Measurements from ENCODE around the gene EPM2AIP1.
"Not testable (repeated sequence)": the region's sequence is repeated elsewhere in the genome, so short reads cannot be mapped to it uniquely, and the experiment has no call there.

EPM2AIP1 gene

GRCh38 chr3:36993326-36994283 is 674 bp upstream of the EPM2AIP1 start, which contains the start of gene MLH1:
TSS of gene MLH1 (plus strand) at chr3:36993518. CDS start at chr3:36993548, 30 bp downstream.
- DNase-seq (ENCODE audit: low read depth), result peak; percentile 100

- peak; percentile 26 for DNase-seq (ENCODE audit: low read depth)
Observed at GRCh38 chr3:36991923-36992805, 767 bp downstream of the EPM2AIP1 start.

- no peak for DNase-seq (ENCODE audit: low read depth)
Observed at GRCh38 chr3:36991147-36991546, 1.8 kb downstream of the EPM2AIP1 start.

GRCh38 chr3:36989568-36989967 is 3.4 kb downstream of the EPM2AIP1 start:
- no peak for DNase-seq (ENCODE audit: low read depth)

- no peak for DNase-seq (ENCODE audit: low read depth)
Observed at GRCh38 chr3:36989005-36989404, 3.9 kb downstream of the EPM2AIP1 start.

GRCh38 chr3:36988356-36988755 is 4.6 kb downstream of the EPM2AIP1 start:
- no peak for DNase-seq (ENCODE audit: low read depth)

GRCh38 chr3:36981006-36981405 is 11.9 kb downstream of the EPM2AIP1 start:
- DNase-seq (ENCODE audit: low read depth), result no peak

- no peak for DNase-seq (ENCODE audit: low read depth)
Observed at GRCh38 chr3:36973139-36973538, 19.8 kb downstream of the EPM2AIP1 start.

GRCh38 chr3:36972163-36972562 is 20.8 kb downstream of the EPM2AIP1 start:
- DNase-seq (ENCODE audit: low read depth), result no peak

- peak; percentile 14 for DNase-seq (ENCODE audit: low read depth)
Observed at GRCh38 chr3:36969540-36970432, 23.1 kb downstream of the EPM2AIP1 start.

- DNase-seq (ENCODE audit: low read depth), result no peak
Observed at GRCh38 chr3:36969085-36969484, 23.8 kb downstream of the EPM2AIP1 start.

GRCh38 chr3:36965440-36965839 is 27.5 kb downstream of the EPM2AIP1 start:
- DNase-seq (ENCODE audit: low read depth), result no peak

- DNase-seq (ENCODE audit: low read depth), result no peak
Observed at GRCh38 chr3:36964817-36965216, 28.1 kb downstream of the EPM2AIP1 start.

- DNase-seq (ENCODE audit: low read depth), result no peak
Observed at GRCh38 chr3:36964331-36964730, 28.6 kb downstream of the EPM2AIP1 start.

GRCh38 chr3:36963008-36963407 is 29.9 kb downstream of the EPM2AIP1 start:
- DNase-seq (ENCODE audit: low read depth), result not testable (repeated sequence)

GRCh38 chr3:36960502-36960901 is 32.4 kb downstream of the EPM2AIP1 start:
- no peak for DNase-seq (ENCODE audit: low read depth)

- DNase-seq (ENCODE audit: low read depth), result no peak
Observed at GRCh38 chr3:36959821-36960220, 33.1 kb downstream of the EPM2AIP1 start.

GRCh38 chr3:36957862-36958686 is 34.9 kb downstream of the EPM2AIP1 start:
- no peak for DNase-seq (ENCODE audit: low read depth)

- DNase-seq (ENCODE audit: low read depth), result no peak
Observed at GRCh38 chr3:36957063-36957462, 35.9 kb downstream of the EPM2AIP1 start.

GRCh38 chr3:36956155-36956554 is 36.8 kb downstream of the EPM2AIP1 start:
- no peak for DNase-seq (ENCODE audit: low read depth)

All from fibroblast of the conjunctiva (primary cell).